22Rv1 (cell line): ENCODE data around the gene UBASH3A.

Experiments used
- CTCF ChIP-seq: fragments of 450-650 bp; IDR thresholded peaks from 2 replicates; pipeline ENCODE4 v1.5.1; 2017; ENCODE audit warnings: mild to moderate bottlenecking
- ZFX ChIP-seq: fragments of 450-650 bp; IDR thresholded peaks from 2 replicates; pipeline ENCODE4 v1.6.1; 2017; ENCODE audit warnings: antibody characterized with exemption, borderline replicate concordance

- TF ChIP-seq CTCF: no peak
- TF ChIP-seq ZFX: no peak
Observed at GRCh38 chr21:42432695-42433094, 29.0 kb downstream of the UBASH3A start.
